Neuronal stem cell (in vitro differentiated cells): Measurements from ENCODE around the gene WDR45B.

Experiments
- DNase-seq: peaks from one replicate; pipeline ENCODE4 v3.0.0-alpha.2; 2013; ENCODE audit warnings: low spot score
- H2AFZ ChIP-seq: one replicate; pipeline ENCODE4 v1.6.1; 2013; ENCODE audit warnings: mild to moderate bottlenecking, low read length, inconsistent platforms
- H2AK5ac ChIP-seq: 2 replicates; pipeline ENCODE4 v1.6.1; 2013; ENCODE audit warnings: low read depth, mild to moderate bottlenecking, inconsistent platforms, low read length, moderate library complexity, mixed read lengths
- H2BK120ac ChIP-seq: 2 replicates; pipeline ENCODE4 v1.6.1; 2013; ENCODE audit warnings: low read depth, mild to moderate bottlenecking, inconsistent platforms, low read length, moderate library complexity, mixed read lengths
- H2BK12ac ChIP-seq: one replicate; pipeline ENCODE4 v1.6.1; 2013; ENCODE audit warnings: low read length, inconsistent platforms
- H2BK15ac ChIP-seq: 2 replicates; pipeline ENCODE4 v1.6.1; 2013; ENCODE audit warnings: mild to moderate bottlenecking, low read length, inconsistent platforms, mixed read lengths
- H2BK5ac ChIP-seq: one replicate; pipeline ENCODE4 v1.6.1; 2013; ENCODE audit warnings: inconsistent platforms, mild to moderate bottlenecking, low read length, moderate library complexity
- H3K14ac ChIP-seq: one replicate; pipeline ENCODE4 v1.6.1; 2013; ENCODE audit warnings: low read length, inconsistent platforms
- H3K18ac ChIP-seq: 2 replicates; pipeline ENCODE4 v1.6.1; 2013; ENCODE audit warnings: low read length, inconsistent platforms
- H3K23ac ChIP-seq: 2 replicates; pipeline ENCODE4 v1.6.1; 2013; ENCODE audit warnings: low read depth, mild to moderate bottlenecking, mixed read lengths, low read length, inconsistent platforms; ENCODE audit not compliant: poor library complexity
- H3K27ac ChIP-seq: replicated peaks from 3 replicates; pipeline ENCODE4 v1.5.1; 2013; ENCODE audit warnings: low read length, inconsistent platforms
- H3K27me3 ChIP-seq, 3 experiments: 2 replicates each; pipeline ENCODE4 v1.6.1; 2013; ENCODE audit warnings: low read length in 3 of 3, mild to moderate bottlenecking in 2 of 3, inconsistent platforms in 1 of 3, low read depth in 1 of 3, mixed read lengths in 1 of 3, moderate library complexity in 1 of 3; ENCODE audit not compliant: control insufficient read depth in 3 of 3, insufficient read depth in 3 of 3
- H3K36me3 ChIP-seq, 2 donors: replicated peaks in 1 of 2; 2 replicates each; pipeline ENCODE4 v1.6.1; 2013; ENCODE audit warnings: low read length in 2 of 2; ENCODE audit not compliant: control insufficient read depth in 2 of 2, insufficient read depth in 2 of 2
- H3K4ac ChIP-seq: 2 replicates; pipeline ENCODE4 v1.6.1; 2013; ENCODE audit warnings: inconsistent platforms, mild to moderate bottlenecking, low read length, moderate library complexity
- H3K4me1 ChIP-seq, 2 donors: 1 replicate in 1 of 2; 2 replicates in 1 of 2; pipeline ENCODE4 v1.6.1; 2013; ENCODE audit warnings: low read length in 2 of 2, low read depth in 1 of 2; ENCODE audit not compliant: control insufficient read depth in 2 of 2, insufficient read depth in 1 of 2
- H3K4me2 ChIP-seq: one replicate; pipeline ENCODE4 v1.6.1; 2013; ENCODE audit warnings: mild to moderate bottlenecking, low read length, inconsistent platforms; ENCODE audit not compliant: insufficient read depth, poor library complexity, severe bottlenecking
- H3K4me3 ChIP-seq, 2 donors: 2 replicates each; pipeline ENCODE4 v1.5.1; 2013; ENCODE audit warnings: low read length in 2 of 2, mild to moderate bottlenecking in 2 of 2, inconsistent platforms in 1 of 2, moderate library complexity in 1 of 2
- H3K79me1 ChIP-seq: one replicate; pipeline ENCODE4 v1.6.1; 2013; ENCODE audit warnings: low read depth, mild to moderate bottlenecking, inconsistent platforms, low read length, moderate library complexity
- H3K9ac ChIP-seq: one replicate; pipeline ENCODE4 v1.6.1; 2013; ENCODE audit warnings: mild to moderate bottlenecking, low read depth, low read length, inconsistent platforms; ENCODE audit not compliant: poor library complexity
- H3K9me3 ChIP-seq, 2 donors: replicated peaks in 1 of 2; 2 replicates each; pipeline versions ENCODE3 to v1.6.1; 2013; ENCODE audit warnings: low read length in 2 of 2, mild to moderate bottlenecking in 2 of 2, inconsistent platforms in 1 of 2, low read depth in 1 of 2, mixed read lengths in 1 of 2, moderate library complexity in 1 of 2; ENCODE audit not compliant: control insufficient read depth in 2 of 2, insufficient read depth in 1 of 2
- H4K8ac ChIP-seq: one replicate; pipeline ENCODE4 v1.6.1; 2013; ENCODE audit warnings: low read depth, mild to moderate bottlenecking, inconsistent platforms, low read length, moderate library complexity
- H4K91ac ChIP-seq: one replicate; pipeline ENCODE4 v1.6.1; 2013; ENCODE audit warnings: low read length, low read depth, mild to moderate bottlenecking, inconsistent platforms; ENCODE audit not compliant: poor library complexity
- WGBS, 2 donors: extraction: QIAGEN DNeasy Blood & Tissue Kit; methylation state at CpG; one replicate each; pipeline ENCODE4 v1.1.7; 2013; ENCODE audit warnings: missing lambda C conversion rate in 2 of 2, mixed read lengths in 1 of 2; ENCODE audit not compliant: insufficient read length in 2 of 2, insufficient replicate concordance in 1 of 2; ENCODE audit errors: extremely low coverage in 2 of 2; 5-methylcytosine and 5-hydroxymethylcytosine counted together

The WDR45B gene

GRCh38 chr17:82574041-82574440, 74.2 kb downstream of the WDR45B start:
- Histone ChIP-seq H2AK5ac (no peak overlapping the region), H3K27me3 (no peaks in the 10 kb centered on the region), H3K79me1 (peaks cover 4% of the 10 kb centered on the region), H3K14ac (no peak overlapping the region), H3K18ac (no peak overlapping the region), H3K4me3 (no peak overlapping the region), H3K4me2 (no peak overlapping the region), H2AFZ (no peak overlapping the region), H2BK120ac (no peak overlapping the region), H2BK15ac (no peak overlapping the region), H3K23ac (no peak overlapping the region), H2BK5ac (no peak overlapping the region), H3K36me3 (peaks cover 34 to 93% of the 10 kb centered on the region in 2 donors), H4K8ac (peak overlapping the region; percentile 89), H3K9ac (no peak overlapping the region), H3K4me1 (no peaks in the 10 kb centered on the region), H3K4ac (no peak overlapping the region), H4K91ac (no peak overlapping the region), H3K27ac (no peak overlapping the region), H3K9me3 (no peaks in the 10 kb centered on the region), H2BK12ac (no peak overlapping the region)
- whole genome bisulfite sequencing, 2 donors = no CpG with 5 or more reads among the region's 11 CpGs
- no peak for DNase-seq

DNA sequence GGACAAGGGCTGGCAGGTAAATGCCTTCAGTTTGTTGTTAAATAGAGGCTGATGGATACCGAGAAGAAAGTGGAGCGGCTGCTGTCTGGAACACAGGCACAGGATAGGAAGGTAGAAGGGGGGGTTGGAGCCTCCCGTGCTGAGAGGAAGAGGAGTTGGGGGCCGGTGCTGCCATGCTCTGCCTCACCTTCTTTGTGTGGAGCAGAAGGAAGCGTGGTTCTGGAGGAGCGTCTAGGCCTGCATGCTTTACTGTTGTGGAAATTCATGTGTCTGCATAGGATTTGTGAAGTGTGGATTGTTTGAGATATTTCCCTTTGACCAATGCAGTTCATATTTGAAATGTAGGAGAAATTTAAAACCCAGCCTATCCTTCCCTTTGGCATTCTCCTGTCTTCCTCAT, 76.4 kb downstream of the WDR45B start:
- Histone ChIP-seq H2BK5ac (no peak overlapping the region), H3K9me3 (no peaks in the 10 kb centered on the region), H2BK120ac (no peak overlapping the region), H3K4ac (no peak overlapping the region), H3K4me3 (no peak overlapping the region), H2AK5ac (no peak overlapping the region), H2AFZ (no peak overlapping the region), H3K4me1 (no peaks in the 10 kb centered on the region), H3K23ac (no peak overlapping the region), H3K36me3 (peaks cover 39 to 95% of the 10 kb centered on the region in 2 donors), H4K91ac (no peak overlapping the region), H2BK12ac (no peak overlapping the region), H2BK15ac (no peak overlapping the region), H3K4me2 (no peak overlapping the region), H3K14ac (no peak overlapping the region), H3K27ac (no peak overlapping the region), H3K9ac (no peak overlapping the region), H3K79me1 (peaks cover 9% of the 10 kb centered on the region), H3K18ac (no peak overlapping the region), H4K8ac (no peak overlapping the region), H3K27me3 (no peaks in the 10 kb centered on the region)
- DNase-seq = no peak
- no CpG with 5 or more reads among the region's 6 CpGs for WGBS, 2 donors

DNA sequence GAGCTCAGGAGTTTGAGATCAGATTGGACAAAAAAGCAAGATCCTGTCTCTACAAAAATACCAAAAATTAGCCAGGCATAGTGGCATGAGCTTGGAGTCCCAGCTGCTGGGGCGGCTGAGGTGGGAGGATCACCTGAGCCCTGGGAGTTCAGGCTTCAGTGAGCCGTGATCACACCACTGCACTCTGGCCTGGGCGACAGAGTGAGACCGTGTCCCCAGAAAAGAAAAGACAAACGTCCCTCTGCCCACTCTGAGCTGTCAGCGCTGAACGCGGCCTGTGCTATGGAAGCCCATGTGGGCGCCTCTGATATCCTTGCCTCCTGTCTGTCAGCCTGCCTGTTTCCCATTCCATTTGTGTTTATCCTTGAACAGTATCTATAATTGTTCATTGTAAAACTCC, 78.0 kb downstream of the WDR45B start:
- Histone ChIP-seq H2AFZ (no peak overlapping the region), H3K79me1 (peaks cover 16% of the 10 kb centered on the region), H3K36me3 (peaks cover 43 to 97% of the 10 kb centered on the region in 2 donors)

GRCh38 chr17:82569621-82570020, 78.6 kb downstream of the WDR45B start:
- Histone ChIP-seq H3K36me3 (peaks cover 45 to 97% of the 10 kb centered on the region in 2 donors), H2BK15ac (no peak overlapping the region), H3K79me1 (peaks cover 17% of the 10 kb centered on the region), H3K23ac (no peak overlapping the region), H3K27me3 (no peaks in the 10 kb centered on the region), H3K4me1 (no peaks in the 10 kb centered on the region), H3K18ac (no peak overlapping the region), H3K14ac (no peak overlapping the region), H2BK12ac (no peak overlapping the region), H3K9ac (no peak overlapping the region), H2BK5ac (no peak overlapping the region), H2BK120ac (no peak overlapping the region), H3K4me2 (no peak overlapping the region), H2AK5ac (no peak overlapping the region), H4K91ac (no peak overlapping the region), H2AFZ (no peak overlapping the region), H3K27ac (no peak overlapping the region), H3K9me3 (no peaks in the 10 kb centered on the region), H3K4ac (no peak overlapping the region), H3K4me3 (no peak overlapping the region), H4K8ac (no peak overlapping the region)
- DNase-seq = no peak
- WGBS, 2 donors = no CpG with 5 or more reads among the region's 11 CpGs

More for the DNA sequence above, 78.0 kb downstream of the WDR45B start:
- no peak overlapping the region for H3K27ac ChIP-seq
- H3K14ac ChIP-seq = no peak overlapping the region
- no CpG with 5 or more reads among the region's 9 CpGs for WGBS, 2 donors
- H3K18ac ChIP-seq = no peak overlapping the region
- no peak overlapping the region for H4K8ac ChIP-seq
- DNase-seq = no peak
- H3K4me2 ChIP-seq = no peak overlapping the region
- H4K91ac ChIP-seq = no peak overlapping the region
- H3K4ac ChIP-seq = no peak overlapping the region
- H2BK15ac ChIP-seq = no peak overlapping the region
- no peaks in the 10 kb centered on the region for H3K27me3 ChIP-seq
- no peaks in the 10 kb centered on the region for H3K9me3 ChIP-seq
- H2BK120ac ChIP-seq = no peak overlapping the region
- H3K23ac ChIP-seq = no peak overlapping the region
- no peak overlapping the region for H2AK5ac ChIP-seq
- no peak overlapping the region for H3K9ac ChIP-seq
- no peak overlapping the region for H3K4me3 ChIP-seq
- H2BK5ac ChIP-seq = no peak overlapping the region
- H2BK12ac ChIP-seq = no peak overlapping the region
- H3K4me1 ChIP-seq = no peaks in the 10 kb centered on the region
